Stomach (tissue), 4 donors: ENCODE data around the gene OLIG2.

Experiments used
- POLR2A ChIP-seq, 4 donors: fragments of 450-650 bp; IDR thresholded peaks; one replicate each; pipeline ENCODE4 v1.6.1; 2016; ENCODE audit warnings: antibody characterized with exemption in 4 of 4, control low read depth in 2 of 4, mild to moderate bottlenecking in 1 of 4, moderate library complexity in 1 of 4
- POLR2AphosphoS5 ChIP-seq, 3 donors: sonication (generic); formaldehyde crosslinking; IDR thresholded peaks; one replicate each; pipeline ENCODE4 v1.6.1; 2016; ENCODE audit warnings: antibody characterized with exemption in 3 of 3
- TF ChIP-seq, protein P1 (sequence below), 7 experiments: fragments of 450-650 bp in 4 of 7; fragments of 200-600 bp in 3 of 7; sonication (generic) in 3 of 7; IDR thresholded peaks; one replicate each; pipeline ENCODE4 v1.5.1; 2016 to 2019; ENCODE audit warnings: antibody characterized with exemption in 7 of 7, control low read depth in 2 of 7, mild to moderate bottlenecking in 1 of 7

DNA sequence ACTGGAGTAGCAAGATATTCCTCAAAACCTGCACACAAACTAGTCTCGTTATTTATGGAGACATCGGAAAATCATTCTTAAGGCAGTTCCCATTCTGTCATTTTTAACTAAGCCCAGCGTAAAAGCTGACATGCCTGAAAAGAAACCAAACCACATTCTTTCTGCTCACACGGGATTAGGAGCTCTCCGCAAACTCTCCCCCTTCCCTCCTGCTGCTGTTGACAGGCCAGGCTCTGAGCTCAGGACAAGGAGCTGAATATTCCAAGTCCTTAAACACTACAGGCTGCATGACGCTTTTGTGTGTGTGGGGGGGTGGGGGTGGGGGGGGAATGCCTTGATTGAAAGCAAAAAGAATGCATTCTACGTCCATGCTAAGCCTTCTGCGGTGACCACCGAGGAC, 49.4 kb downstream of the OLIG2 start:
- TF ChIP-seq, protein P1, sequence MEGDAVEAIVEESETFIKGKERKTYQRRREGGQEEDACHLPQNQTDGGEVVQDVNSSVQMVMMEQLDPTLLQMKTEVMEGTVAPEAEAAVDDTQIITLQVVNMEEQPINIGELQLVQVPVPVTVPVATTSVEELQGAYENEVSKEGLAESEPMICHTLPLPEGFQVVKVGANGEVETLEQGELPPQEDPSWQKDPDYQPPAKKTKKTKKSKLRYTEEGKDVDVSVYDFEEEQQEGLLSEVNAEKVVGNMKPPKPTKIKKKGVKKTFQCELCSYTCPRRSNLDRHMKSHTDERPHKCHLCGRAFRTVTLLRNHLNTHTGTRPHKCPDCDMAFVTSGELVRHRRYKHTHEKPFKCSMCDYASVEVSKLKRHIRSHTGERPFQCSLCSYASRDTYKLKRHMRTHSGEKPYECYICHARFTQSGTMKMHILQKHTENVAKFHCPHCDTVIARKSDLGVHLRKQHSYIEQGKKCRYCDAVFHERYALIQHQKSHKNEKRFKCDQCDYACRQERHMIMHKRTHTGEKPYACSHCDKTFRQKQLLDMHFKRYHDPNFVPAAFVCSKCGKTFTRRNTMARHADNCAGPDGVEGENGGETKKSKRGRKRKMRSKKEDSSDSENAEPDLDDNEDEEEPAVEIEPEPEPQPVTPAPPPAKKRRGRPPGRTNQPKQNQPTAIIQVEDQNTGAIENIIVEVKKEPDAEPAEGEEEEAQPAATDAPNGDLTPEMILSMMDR (IDR thresholded peaks at IDR 0.05): no peak
- TF ChIP-seq POLR2AphosphoS5 (IDR thresholded peaks at IDR 0.05) (no peak), POLR2A (IDR thresholded peaks at IDR 0.05) (no peak)
